ENCODE results near the gene WWOX. TPM values are rescaled to one million over a fixed set of nuclear protein-coding genes. Genes with fewer than 3 reads are reported as not detected.

Gene WWOX
- total and polyA plus RNA-seq, 2 of the 8 experiments (the other 6 are each of a cell fraction or from before 2014, with no cell fraction given), result 5.4 to 16.7 TPM

DNA sequence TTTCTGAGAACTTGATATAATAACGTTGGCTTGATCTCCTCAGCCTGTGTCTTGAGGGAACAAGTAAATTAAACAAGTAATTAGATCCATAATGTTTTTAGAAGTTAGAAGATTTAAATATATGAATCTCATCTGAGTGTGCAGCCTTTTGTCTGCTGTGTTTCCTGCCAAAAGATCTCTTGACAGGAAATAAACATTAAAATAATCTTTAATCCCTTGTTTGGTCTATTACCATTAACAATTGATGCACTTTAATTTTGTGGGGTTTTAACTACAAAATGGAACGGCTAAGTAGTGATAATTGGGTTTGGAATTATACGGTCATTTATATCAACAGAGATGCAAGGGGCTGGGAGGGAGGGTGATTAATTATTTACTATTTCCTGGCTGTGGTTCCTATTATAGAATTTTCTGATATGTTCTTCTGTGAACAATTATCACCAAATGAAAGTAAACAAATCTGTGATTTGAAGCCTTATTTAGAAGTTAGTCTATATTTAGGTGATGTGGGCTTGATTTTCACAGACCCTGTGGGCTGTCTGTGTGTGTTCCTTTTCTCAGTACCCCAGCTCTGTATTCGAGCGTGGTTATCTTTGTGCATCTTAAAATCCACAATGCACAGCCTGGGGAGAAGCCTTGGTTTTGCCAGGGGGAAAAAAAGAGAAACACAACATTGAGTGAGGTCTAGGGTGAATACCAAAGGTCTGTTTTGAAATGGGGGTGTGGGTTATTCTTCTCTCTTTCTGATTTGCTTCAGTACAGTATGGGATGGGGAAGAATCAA lies 556.1 kb downstream of the WWOX start (continued):
- TF ChIP-seq, protein P1, sequence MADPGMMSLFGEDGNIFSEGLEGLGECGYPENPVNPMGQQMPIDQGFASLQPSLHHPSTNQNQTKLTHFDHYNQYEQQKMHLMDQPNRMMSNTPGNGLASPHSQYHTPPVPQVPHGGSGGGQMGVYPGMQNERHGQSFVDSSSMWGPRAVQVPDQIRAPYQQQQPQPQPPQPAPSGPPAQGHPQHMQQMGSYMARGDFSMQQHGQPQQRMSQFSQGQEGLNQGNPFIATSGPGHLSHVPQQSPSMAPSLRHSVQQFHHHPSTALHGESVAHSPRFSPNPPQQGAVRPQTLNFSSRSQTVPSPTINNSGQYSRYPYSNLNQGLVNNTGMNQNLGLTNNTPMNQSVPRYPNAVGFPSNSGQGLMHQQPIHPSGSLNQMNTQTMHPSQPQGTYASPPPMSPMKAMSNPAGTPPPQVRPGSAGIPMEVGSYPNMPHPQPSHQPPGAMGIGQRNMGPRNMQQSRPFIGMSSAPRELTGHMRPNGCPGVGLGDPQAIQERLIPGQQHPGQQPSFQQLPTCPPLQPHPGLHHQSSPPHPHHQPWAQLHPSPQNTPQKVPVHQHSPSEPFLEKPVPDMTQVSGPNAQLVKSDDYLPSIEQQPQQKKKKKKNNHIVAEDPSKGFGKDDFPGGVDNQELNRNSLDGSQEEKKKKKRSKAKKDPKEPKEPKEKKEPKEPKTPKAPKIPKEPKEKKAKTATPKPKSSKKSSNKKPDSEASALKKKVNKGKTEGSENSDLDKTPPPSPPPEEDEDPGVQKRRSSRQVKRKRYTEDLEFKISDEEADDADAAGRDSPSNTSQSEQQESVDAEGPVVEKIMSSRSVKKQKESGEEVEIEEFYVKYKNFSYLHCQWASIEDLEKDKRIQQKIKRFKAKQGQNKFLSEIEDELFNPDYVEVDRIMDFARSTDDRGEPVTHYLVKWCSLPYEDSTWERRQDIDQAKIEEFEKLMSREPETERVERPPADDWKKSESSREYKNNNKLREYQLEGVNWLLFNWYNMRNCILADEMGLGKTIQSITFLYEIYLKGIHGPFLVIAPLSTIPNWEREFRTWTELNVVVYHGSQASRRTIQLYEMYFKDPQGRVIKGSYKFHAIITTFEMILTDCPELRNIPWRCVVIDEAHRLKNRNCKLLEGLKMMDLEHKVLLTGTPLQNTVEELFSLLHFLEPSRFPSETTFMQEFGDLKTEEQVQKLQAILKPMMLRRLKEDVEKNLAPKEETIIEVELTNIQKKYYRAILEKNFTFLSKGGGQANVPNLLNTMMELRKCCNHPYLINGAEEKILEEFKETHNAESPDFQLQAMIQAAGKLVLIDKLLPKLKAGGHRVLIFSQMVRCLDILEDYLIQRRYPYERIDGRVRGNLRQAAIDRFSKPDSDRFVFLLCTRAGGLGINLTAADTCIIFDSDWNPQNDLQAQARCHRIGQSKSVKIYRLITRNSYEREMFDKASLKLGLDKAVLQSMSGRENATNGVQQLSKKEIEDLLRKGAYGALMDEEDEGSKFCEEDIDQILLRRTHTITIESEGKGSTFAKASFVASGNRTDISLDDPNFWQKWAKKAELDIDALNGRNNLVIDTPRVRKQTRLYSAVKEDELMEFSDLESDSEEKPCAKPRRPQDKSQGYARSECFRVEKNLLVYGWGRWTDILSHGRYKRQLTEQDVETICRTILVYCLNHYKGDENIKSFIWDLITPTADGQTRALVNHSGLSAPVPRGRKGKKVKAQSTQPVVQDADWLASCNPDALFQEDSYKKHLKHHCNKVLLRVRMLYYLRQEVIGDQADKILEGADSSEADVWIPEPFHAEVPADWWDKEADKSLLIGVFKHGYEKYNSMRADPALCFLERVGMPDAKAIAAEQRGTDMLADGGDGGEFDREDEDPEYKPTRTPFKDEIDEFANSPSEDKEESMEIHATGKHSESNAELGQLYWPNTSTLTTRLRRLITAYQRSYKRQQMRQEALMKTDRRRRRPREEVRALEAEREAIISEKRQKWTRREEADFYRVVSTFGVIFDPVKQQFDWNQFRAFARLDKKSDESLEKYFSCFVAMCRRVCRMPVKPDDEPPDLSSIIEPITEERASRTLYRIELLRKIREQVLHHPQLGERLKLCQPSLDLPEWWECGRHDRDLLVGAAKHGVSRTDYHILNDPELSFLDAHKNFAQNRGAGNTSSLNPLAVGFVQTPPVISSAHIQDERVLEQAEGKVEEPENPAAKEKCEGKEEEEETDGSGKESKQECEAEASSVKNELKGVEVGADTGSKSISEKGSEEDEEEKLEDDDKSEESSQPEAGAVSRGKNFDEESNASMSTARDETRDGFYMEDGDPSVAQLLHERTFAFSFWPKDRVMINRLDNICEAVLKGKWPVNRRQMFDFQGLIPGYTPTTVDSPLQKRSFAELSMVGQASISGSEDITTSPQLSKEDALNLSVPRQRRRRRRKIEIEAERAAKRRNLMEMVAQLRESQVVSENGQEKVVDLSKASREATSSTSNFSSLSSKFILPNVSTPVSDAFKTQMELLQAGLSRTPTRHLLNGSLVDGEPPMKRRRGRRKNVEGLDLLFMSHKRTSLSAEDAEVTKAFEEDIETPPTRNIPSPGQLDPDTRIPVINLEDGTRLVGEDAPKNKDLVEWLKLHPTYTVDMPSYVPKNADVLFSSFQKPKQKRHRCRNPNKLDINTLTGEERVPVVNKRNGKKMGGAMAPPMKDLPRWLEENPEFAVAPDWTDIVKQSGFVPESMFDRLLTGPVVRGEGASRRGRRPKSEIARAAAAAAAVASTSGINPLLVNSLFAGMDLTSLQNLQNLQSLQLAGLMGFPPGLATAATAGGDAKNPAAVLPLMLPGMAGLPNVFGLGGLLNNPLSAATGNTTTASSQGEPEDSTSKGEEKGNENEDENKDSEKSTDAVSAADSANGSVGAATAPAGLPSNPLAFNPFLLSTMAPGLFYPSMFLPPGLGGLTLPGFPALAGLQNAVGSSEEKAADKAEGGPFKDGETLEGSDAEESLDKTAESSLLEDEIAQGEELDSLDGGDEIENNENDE (IDR thresholded peaks at IDR 0.05; ENCODE audit: insufficient replicate concordance, low read length), result no peak
- no peak for TF ChIP-seq TAF7 (optimal IDR thresholded peaks at IDR 0.05; ENCODE audit: borderline replicate concordance, low read depth, low read length)
- TF ChIP-seq SAP30 (IDR thresholded peaks at IDR 0.05; ENCODE audit: insufficient read depth, insufficient replicate concordance, low read length), result no peak
- TF ChIP-seq CEBPB (IDR thresholded peaks at IDR 0.05; ENCODE audit: low read depth, low read length), result no peak

All from H1 (cell line).